Measurements from ENCODE around the gene ANO2.

Gene ANO2

GRCh38 chr12:5612556-5613410 lies 332.3 kb downstream of the ANO2 start:
- no peak for DNase-seq (ENCODE audit: extremely low spot score, insufficient read length, low read depth)
- no peak for FAIRE-seq

- DNase-seq (ENCODE audit: extremely low spot score, insufficient read length, low read depth): no peak
- FAIRE-seq: no peak
These were observed 333.9 kb downstream of the ANO2 start for GRCh38 chr12:5611162-5611561.

GRCh38 chr12:5599378-5599777 lies 345.7 kb downstream of the ANO2 start:
- DNase-seq (ENCODE audit: extremely low spot score, insufficient read length, low read depth) (no peak), FAIRE-seq (no peak)

GRCh38 chr12:5593998-5594397 lies 351.1 kb downstream of the ANO2 start:
- DNase-seq (ENCODE audit: extremely low spot score, insufficient read length, low read depth) (no peak), FAIRE-seq (no peak)

GRCh38 chr12:5593086-5593485 lies 352.0 kb downstream of the ANO2 start:
- FAIRE-seq (no peak), DNase-seq (ENCODE audit: extremely low spot score, insufficient read length, low read depth) (no peak)

- no peak for DNase-seq (ENCODE audit: extremely low spot score, insufficient read length, low read depth)
- FAIRE-seq: no peak
These were observed 352.7 kb downstream of the ANO2 start for GRCh38 chr12:5592310-5592709.

- DNase-seq (ENCODE audit: extremely low spot score, insufficient read length, low read depth): no peak
- FAIRE-seq: no peak
These were observed 354.7 kb downstream of the ANO2 start for GRCh38 chr12:5590316-5590715.

GRCh38 chr12:5589054-5589453 lies 356.0 kb downstream of the ANO2 start:
- no peak for DNase-seq (ENCODE audit: extremely low spot score, insufficient read length, low read depth)
- no peak for FAIRE-seq

GRCh38 chr12:5588591-5588990 lies 356.5 kb downstream of the ANO2 start:
- no peak for FAIRE-seq
- DNase-seq (ENCODE audit: extremely low spot score, insufficient read length, low read depth): no peak

- FAIRE-seq (no peak), DNase-seq (ENCODE audit: extremely low spot score, insufficient read length, low read depth) (no peak)
These were observed 356.9 kb downstream of the ANO2 start for GRCh38 chr12:5588176-5588575.

- FAIRE-seq (no peak), DNase-seq (ENCODE audit: extremely low spot score, insufficient read length, low read depth) (no peak)
These were observed 357.3 kb downstream of the ANO2 start for GRCh38 chr12:5587711-5588121.

- DNase-seq (ENCODE audit: extremely low spot score, insufficient read length, low read depth) (no peak), FAIRE-seq (no peak)
These were observed 358.9 kb downstream of the ANO2 start for GRCh38 chr12:5586201-5586600.

- no peak for FAIRE-seq
- no peak for DNase-seq (ENCODE audit: extremely low spot score, insufficient read length, low read depth)
These were observed 359.9 kb downstream of the ANO2 start for GRCh38 chr12:5585178-5585577.

- FAIRE-seq: no peak
- DNase-seq (ENCODE audit: extremely low spot score, insufficient read length, low read depth): no peak
These were observed 360.5 kb downstream of the ANO2 start for GRCh38 chr12:5584412-5585175.

- no peak for FAIRE-seq
These were observed 362.5 kb downstream of the ANO2 start for GRCh38 chr12:5582541-5582940.

GRCh38 chr12:5582018-5582417 lies 363.0 kb downstream of the ANO2 start:
- DNase-seq (ENCODE audit: extremely low spot score, insufficient read length, low read depth) (no peak), FAIRE-seq (no peak)

More at GRCh38 chr12:5582541-5582940, 362.5 kb downstream of the ANO2 start:
- DNase-seq (ENCODE audit: extremely low spot score, insufficient read length, low read depth): no peak

GRCh38 chr12:5581616-5582015 lies 363.4 kb downstream of the ANO2 start:
- DNase-seq (ENCODE audit: extremely low spot score, insufficient read length, low read depth) (no peak), FAIRE-seq (no peak)

GRCh38 chr12:5581019-5581418 lies 364.0 kb downstream of the ANO2 start:
- FAIRE-seq: no peak

GRCh38 chr12:5578775-5579174 lies 366.3 kb downstream of the ANO2 start:
- no peak for FAIRE-seq
- no peak for DNase-seq (ENCODE audit: extremely low spot score, insufficient read length, low read depth)

More at GRCh38 chr12:5581019-5581418, 364.0 kb downstream of the ANO2 start:
- no peak for DNase-seq (ENCODE audit: extremely low spot score, insufficient read length, low read depth)

GRCh38 chr12:5577741-5578140 lies 367.3 kb downstream of the ANO2 start:
- DNase-seq (ENCODE audit: extremely low spot score, insufficient read length, low read depth) (no peak), FAIRE-seq (no peak)

GRCh38 chr12:5577211-5577612 lies 367.8 kb downstream of the ANO2 start:
- DNase-seq (ENCODE audit: extremely low spot score, insufficient read length, low read depth) (no peak), FAIRE-seq (no peak)

All from GM18507 (cell line).